HG03558 (cell line): ENCODE measurements around the gene SKI.
"Not testable (repeated sequence)": the region's sequence is repeated elsewhere in the genome, so short reads cannot be mapped to it uniquely, and the experiment has no call there.

Source experiments
- ATAC-seq: cut with Tn5 transposase; IDR thresholded peaks from one replicate; pipeline ENCODE4 v1.9.1; 2021; ENCODE audit warnings: moderate number of reproducible peaks; ENCODE audit not compliant: unreplicated experiment; ENCODE audit errors: extremely low read depth

SKI gene

GRCh38 chr1:2330519-2331199, 102.5 kb downstream of the SKI start:
- no peak for ATAC-seq

- ATAC-seq, result no peak
Measured at GRCh38 chr1:2331200-2331544, 103.1 kb downstream of the SKI start.

DNA sequence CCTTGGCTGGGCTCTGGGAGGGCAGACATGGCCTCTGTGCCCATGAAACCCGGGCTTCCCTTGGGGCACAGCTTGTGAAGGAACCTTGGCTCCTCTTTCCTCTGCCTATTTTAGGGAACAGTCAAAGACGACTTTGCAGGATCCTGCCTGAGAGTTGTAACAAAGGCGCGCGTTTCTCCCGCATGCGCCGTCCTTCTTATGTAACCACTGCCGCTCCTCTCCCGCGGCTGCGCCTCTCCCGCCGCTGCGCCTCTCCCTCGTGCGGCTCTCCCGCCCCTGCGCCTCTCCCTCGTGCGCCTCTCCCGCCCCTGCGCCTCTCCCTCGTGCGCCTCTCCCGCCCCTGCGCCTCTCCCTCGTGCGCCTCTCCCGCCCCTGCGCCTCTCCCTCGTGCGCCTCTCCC, 103.5 kb downstream of the SKI start:
- not testable (repeated sequence) for ATAC-seq

- no peak for ATAC-seq
Measured at GRCh38 chr1:2334366-2334765, 106.2 kb downstream of the SKI start.

DNA sequence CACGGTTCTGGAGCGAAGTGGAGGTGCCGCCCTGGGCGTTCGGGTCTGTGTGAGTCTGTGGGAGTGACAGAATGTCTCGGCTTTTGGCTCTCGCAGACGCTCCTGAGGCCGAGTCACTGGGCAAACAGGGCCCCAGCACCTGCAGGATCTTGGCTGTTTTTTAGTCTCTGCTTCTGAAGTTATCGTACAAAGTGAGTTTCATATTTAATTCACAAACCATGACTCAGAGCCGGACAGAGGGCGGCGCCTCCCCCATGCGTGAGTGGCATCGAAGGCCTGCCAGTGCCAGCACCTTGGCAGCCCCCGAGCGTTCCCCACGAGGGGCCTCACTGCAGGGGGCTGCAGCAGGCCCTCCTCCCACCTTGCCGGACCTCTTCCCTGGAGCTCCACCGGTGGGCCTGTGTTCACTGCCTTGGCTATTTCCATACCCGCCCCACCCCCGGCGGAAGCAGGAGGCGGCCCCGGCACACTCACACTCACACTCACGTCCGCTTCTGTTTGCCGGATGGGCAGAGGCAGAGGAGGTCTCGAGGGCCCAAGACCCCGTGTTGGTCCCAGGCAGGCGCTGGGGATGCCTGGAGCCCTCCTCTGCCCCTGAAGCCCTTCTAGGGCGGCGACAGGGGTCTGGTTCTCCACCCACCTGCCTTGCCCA, 106.9 kb downstream of the SKI start:
- ATAC-seq, result no peak

- ATAC-seq, result no peak
Measured at GRCh38 chr1:2335721-2336455, 107.8 kb downstream of the SKI start.

DNA sequence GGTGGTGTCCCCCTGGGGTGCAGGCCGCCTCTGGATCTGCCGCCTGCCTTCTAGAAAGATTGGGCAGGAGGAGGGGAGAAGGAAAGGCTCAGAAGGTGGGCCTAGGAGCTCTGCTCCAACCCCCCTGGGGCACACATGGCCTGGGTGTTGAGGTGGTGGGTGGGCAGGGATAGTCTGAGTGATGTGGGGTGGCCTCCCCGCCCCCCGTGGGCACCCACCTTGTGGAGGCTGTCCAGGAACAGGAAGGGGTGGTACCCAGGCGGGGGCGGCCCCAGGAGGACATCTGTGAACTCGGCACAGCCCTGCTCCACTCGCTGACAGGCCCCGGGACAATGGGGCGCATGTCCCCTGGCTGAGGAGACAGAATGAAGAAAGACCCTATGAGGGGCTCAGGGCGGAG, 108.4 kb downstream of the SKI start:
- ATAC-seq, result no peak

GRCh38 chr1:2337081-2337480, 109.0 kb downstream of the SKI start:
- no peak for ATAC-seq

DNA sequence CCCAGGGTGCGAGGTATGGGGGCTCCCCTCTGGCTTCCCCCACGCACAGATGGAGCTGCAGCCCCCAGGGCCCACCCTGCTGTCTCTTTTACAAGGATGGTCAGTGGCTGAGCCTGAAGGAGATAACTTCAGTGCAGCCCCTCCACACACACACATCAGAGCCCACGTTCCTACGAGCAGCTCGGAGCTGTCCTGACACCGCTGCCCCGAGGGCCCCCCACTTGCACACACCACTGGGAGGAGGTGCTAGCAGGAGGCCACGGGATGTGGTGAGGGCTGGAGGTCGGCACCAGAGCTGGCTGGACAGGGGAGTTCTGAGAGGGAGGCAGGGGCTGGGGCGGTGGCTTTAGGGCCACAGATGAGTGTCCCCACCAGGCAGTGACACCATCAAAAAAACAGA, 109.4 kb downstream of the SKI start:
- no peak for ATAC-seq

- no peak for ATAC-seq
Measured at GRCh38 chr1:2339206-2340085, 111.3 kb downstream of the SKI start.

GRCh38 chr1:2340086-2340917, 112.2 kb downstream of the SKI start:
- ATAC-seq, result no peak

GRCh38 chr1:2340918-2341254, 112.8 kb downstream of the SKI start:
- ATAC-seq, result no peak

- ATAC-seq, result no peak
Measured at GRCh38 chr1:2341706-2342383, 113.7 kb downstream of the SKI start.

- no peak for ATAC-seq
Measured at GRCh38 chr1:2342384-2343022, 114.4 kb downstream of the SKI start.

- no peak for ATAC-seq
Measured at GRCh38 chr1:2343023-2343935, 115.2 kb downstream of the SKI start.

DNA sequence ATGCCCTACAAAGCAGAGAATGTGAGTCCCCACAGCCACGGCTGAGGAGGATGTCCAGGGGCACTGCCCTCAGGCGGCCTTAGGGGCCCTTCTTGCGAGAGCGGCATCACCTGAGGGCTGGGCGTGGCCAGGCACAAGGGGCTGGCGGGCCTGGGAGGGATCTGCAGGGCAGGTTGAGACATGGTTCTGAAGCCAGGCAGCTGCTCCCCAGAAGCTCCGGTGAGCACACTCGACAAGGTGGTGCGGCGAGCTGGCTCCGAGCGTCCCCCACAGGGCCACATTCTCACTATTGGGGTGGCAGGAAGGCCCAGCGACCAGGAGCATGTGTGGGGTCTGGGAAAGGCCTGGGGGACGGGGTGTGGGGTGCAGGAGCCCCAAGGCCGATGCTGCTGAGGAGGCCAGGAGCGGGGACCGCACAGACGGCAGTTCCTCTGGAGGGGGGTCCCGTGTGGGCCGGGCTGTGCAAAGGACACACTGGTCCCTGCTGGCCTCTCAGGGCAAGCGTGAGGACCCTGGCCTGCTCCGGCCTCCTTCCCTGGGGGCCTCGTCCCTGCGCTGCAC, 116.1 kb downstream of the SKI start:
- no peak for ATAC-seq

DNA sequence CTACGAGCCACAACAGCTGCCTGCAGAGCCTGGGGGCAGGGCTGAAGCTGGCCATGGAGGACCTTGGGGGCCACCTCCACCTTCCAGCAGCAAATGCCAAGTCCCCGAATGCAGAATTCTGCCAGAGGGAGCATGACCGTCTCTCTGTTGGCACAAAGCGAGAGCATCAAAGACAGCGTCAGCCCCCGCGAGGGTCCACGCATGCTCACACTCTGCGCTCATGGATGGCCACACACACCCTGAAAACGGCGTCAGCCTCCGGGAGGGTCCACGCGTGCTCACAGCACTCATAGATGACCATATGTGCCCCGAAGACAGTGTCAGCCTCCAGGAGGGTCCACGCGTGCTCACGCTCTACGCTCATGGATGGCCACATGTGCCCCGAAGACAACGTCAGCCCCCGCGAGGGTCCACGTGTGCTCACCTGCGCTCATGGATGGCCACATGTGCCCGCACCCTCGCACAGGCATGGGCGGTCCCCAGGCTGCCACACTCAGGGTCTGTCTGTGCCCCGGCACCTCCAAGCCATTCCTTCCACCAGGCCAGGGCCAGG, 116.7 kb downstream of the SKI start:
- ATAC-seq, result no peak
